Posterior vena cava (tissue), 2 donors: Measurements from ENCODE around the gene SCYGR4. TPM values are rescaled to one million over a fixed set of nuclear protein-coding genes. Genes with fewer than 3 reads are reported as not detected.
"Not testable (repeated sequence)": the region's sequence is repeated elsewhere in the genome, so short reads cannot be mapped to it uniquely, and the experiment has no call there.

Experiments used
- DNase-seq: peaks from one replicate; pipeline ENCODE4 v3.0.0-alpha.2; 2020; ENCODE audit warnings: low spot score
- intact Hi-C, 2 donors: fragments of 100-400 bp; cut with DNase I; formaldehyde crosslinking; loops; one replicate each; pipeline versions ENCODE4 v1.14.1 to v1.14.2; 2022 to 2023
- long read RNA-seq, 2 donors: library from polyadenylated mRNA; unstranded; transcript quantifications; one replicate each; pipeline ENCODE4 v2.0.0, GENCODE V29; 2020 to 2021
- total RNA-seq, 2 donors: library from RNA; stranded (reverse); fragmentation: NEBNext Ultra II Directional; extraction: Animal tissue kit (Norgen Biotek cat#: 25700); gene quantifications; one replicate each; pipeline ENCODE4 v1.2.1, GENCODE V29; 2021
- donor health status: DM: yes; HTN: yes; CAD: no.
- donor health status: DM: yes; HTN: yes; CAD: no.

Gene SCYGR4, protein sequence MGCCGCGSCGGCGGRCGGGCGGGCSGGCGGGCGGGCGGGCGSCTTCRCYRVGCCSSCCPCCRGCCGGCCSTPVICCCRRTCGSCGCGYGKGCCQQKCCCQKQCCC
- total RNA-seq, result not detected
- long read RNA-seq, donor 1, result 0 reads
- long read RNA-seq, donor 2, result 0 reads

DNA sequence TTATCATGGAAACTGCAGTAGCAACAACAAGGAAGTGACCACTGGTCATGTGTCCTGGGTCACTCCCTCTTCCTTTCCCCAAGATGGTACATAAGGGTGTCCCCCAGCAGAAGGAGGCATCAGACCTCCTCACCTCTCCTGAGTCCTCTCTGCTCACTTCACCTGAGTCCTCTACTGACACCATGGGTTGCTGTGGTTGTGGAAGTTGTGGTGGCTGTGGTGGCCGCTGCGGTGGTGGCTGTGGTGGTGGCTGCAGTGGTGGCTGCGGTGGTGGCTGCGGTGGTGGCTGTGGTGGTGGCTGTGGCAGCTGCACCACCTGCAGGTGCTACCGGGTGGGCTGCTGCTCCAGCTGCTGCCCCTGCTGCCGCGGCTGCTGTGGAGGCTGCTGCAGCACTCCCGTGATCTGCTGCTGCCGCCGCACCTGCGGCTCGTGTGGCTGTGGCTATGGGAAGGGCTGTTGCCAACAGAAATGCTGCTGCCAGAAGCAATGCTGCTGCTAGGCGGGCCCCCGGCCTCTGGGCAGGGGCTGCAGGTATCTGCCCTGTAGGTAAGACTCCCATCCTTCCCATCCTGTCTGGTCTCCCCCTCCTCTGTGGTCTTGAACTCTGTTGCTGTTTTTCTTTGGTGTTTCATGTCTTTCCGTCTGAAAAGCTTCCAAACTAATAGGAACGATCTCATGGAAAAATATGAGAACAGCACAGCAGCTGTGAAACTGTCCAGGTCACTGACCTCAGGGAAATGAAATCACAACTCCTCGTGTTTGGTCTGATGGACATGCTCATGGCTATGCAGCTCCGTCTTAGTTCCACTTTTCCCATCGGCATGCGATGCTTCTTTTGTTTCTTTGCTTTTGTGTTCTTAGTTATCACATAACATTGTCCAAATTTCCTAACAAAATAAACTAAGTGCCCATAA is at the start of gene SCYGR4:
TSS of gene SCYGR4 (plus strand) at position 183 of the 915 bp plus-strand sequence. CDS start at position 183, 0 bp downstream.
- DNase-seq, result no peak
- intact Hi-C loops, result loop anchor here in 1 of 2 donors (5.0 kb wide), 1 partner anchor 120 kb away; no protein-coding TSS in a partner anchor

DNA sequence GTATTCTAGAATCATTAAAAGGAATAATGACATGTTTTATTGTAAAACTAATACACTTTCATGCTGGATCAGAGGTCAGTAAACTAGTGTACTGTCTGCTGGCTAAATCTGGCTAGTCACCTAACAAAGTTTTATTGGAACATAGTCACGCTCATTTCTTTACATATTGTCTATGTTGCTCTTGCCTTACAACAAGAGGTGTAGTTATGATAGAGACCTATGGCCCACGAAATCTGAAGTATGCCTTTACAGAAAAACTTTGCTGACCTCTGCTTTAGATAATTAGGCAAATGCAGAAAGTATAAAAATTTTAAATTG is 48.5 kb upstream of the SCYGR4 start:
- intact Hi-C loops, result no loop called here

DNA sequence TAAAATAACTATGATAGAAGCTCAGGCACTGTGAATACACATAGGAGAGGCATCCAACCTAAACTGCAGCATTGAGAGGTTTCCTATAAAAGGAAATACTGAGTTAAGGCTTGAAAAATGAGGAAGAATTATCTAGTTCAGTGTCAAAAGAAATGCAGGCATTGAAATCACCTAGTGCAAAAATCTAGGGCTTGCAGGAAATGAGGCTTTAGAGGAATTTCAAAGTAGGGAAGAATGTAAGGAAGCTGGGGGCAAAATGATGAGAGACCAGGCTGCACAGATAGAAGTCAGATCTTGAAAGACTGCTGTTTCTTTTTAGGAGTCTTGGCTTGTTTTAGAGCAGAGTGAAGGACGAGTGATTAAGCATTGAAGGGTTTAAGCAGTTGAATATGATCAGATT is 46.7 kb upstream of the SCYGR4 start:
- no peak for DNase-seq
- intact Hi-C loops, result no loop called here

More for the DNA sequence above, 48.5 kb upstream of the SCYGR4 start:
- DNase-seq, result no peak

DNA sequence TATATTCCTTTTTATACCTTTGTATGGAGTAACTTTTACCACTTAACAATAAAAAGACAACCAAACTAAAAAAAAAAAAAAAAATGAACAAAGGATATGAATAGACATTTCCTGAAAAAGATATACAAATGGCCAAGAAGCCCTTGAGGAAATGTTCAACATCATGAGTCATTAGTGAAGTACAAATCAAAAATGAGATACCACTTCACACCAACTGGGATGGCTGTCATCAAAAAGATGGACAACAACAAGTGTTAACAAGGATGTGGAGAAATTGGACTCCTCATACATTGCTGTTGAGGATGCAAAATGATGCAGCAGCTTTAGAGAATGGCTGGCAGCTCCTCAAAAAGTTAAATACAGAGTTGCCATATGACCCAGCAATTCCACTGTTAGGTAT is 41.2 kb upstream of the SCYGR4 start:
- DNase-seq, result no peak
- intact Hi-C loops, result no loop called here

DNA sequence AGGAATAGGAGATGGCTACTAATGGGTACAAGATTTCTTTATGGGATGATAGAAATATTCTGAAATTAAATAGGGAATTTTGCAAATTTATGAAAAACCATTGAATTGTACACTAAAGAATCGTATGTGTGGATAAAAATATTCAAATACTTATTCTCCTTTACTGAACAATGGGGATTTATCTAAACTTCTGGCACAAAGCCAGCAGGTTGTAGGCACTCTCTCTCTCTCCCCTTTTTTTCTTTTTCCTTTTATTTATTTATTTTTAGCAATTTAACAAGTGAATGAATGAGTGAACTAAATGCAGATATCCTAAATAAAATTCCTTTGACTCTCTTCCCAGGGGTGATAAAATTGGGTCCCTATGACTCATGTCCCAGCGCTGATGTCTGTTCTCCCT is 40.5 kb upstream of the SCYGR4 start:
- intact Hi-C loops, result no loop called here

GRCh38 chr2:227577555-227577954 is 39.7 kb upstream of the SCYGR4 start:
- no peak for DNase-seq
- intact Hi-C loops, result no loop called here

More for the DNA sequence above, 40.5 kb upstream of the SCYGR4 start:
- DNase-seq, result no peak

- DNase-seq, result no peak
- intact Hi-C loops, result no loop called here
Measured at GRCh38 chr2:227578642-227579041, 38.7 kb upstream of the SCYGR4 start.

- intact Hi-C loops, result no loop called here
- DNase-seq, result no peak
Measured at GRCh38 chr2:227579791-227580190, 37.5 kb upstream of the SCYGR4 start.

- DNase-seq, result no peak
- intact Hi-C loops, result no loop called here
Measured at GRCh38 chr2:227582369-227582768, 34.9 kb upstream of the SCYGR4 start.

- DNase-seq, result no peak
Measured at GRCh38 chr2:227592694-227593387, 24.5 kb upstream of the SCYGR4 start.

GRCh38 chr2:227595797-227596196 is 21.5 kb upstream of the SCYGR4 start:
- intact Hi-C loops, result no loop called here
- no peak for DNase-seq

More at GRCh38 chr2:227592694-227593387, 24.5 kb upstream of the SCYGR4 start:
- intact Hi-C loops, result no loop called here

DNA sequence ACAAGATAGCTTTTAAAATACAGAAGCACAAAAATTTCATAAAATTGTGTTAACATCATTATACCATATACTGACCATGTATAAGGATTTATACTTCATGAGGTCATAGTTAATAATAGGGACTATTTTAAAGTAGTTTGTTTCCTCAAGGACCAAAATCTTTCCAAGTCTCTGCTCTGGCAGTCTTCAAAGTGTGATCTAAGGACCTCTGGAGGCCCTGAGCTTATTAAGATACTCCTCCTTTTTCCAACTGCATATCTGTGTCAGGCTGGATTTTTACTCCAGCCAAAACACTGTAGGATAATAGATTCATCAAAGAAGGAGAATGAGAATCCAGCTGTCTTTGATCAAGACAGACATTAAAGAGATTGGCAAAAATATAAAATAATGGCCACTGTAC is 20.3 kb upstream of the SCYGR4 start:
- intact Hi-C loops, result no loop called here
- DNase-seq, result no peak

DNA sequence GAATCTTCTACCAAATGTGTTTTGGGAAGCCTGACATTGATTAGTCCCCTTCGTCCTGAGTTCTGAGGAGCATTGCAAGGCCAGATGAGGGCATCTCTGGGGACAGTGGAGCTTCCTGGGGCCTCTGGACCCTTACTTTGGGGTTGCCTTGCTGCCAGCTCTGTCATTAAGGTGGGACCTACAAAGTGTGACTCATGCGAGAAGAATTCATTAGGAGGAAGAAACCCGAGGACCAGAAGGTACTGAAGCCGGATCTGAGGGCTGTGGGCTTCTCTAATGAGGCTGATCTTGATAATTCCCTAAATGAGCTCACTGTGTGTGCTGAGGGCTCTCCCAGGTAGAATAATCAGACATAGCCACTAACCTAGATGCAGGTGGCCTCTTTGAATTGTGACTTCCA is 19.3 kb upstream of the SCYGR4 start:
- no peak for DNase-seq
- intact Hi-C loops, result no loop called here

- DNase-seq, intact Hi-C loops: not testable (repeated sequence)
Measured at GRCh38 chr2:227598835-227599503, 18.3 kb upstream of the SCYGR4 start, which contains the start of gene SCYGR2. TSS of gene SCYGR2 (plus strand) at chr2:227598893. CDS start at chr2:227598893, 0 bp downstream.

DNA sequence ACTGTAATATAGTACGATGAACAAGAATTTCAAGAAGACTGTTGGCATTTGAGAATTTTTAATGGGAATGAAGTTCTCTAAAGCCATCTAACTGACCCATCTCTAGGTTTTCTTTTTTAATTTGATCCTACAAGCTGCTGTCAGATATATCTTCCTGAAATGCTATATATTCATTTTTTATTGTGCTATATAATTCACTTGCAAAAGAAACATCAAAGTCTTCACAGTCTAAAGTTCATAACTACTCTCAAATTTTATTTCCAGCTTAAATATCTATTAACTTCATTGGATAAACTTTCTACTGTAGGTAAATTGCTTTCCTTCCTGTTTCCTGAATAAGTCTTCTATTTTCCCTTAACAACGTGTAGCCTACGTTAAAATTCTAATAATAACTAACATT is 14.9 kb upstream of the SCYGR4 start:
- intact Hi-C loops, result no loop called here

GRCh38 chr2:227606476-227606875 is 10.8 kb upstream of the SCYGR4 start:
- DNase-seq, result no peak
- intact Hi-C loops, result no loop called here

More for the DNA sequence above, 14.9 kb upstream of the SCYGR4 start:
- DNase-seq, result no peak

GRCh38 chr2:227607941-227608340 is 9.4 kb upstream of the SCYGR4 start:
- intact Hi-C loops, result no loop called here
- no peak for DNase-seq

GRCh38 chr2:227608561-227609338 is 8.5 kb upstream of the SCYGR4 start:
- no peak for DNase-seq
- intact Hi-C loops, result no loop called here

DNA sequence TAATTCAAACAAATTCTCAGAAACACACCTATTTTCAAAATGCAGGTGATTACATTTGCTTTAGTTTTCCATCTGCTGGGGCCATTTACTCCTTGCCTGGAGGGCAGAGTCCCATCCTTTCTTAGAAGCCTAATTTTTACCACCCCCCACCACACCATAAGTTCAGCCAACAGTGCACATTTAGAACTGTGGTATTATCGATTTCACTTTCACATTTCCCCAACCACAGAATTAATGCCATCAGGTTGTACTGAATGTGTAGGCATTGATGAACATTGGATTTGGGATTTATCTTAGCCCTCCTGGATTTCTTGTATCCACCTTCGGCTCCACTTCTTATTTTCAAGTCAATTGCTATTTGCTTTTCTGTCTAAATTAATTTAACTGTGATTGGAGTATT is 7.2 kb upstream of the SCYGR4 start:
- intact Hi-C loops, result no loop called here
- no peak for DNase-seq
